ENCODE data around the gene ANKRD11. TPM values are rescaled to one million over a fixed set of nuclear protein-coding genes. Genes with fewer than 3 reads are reported as not detected.
A peak's percentile ranks its signal among the peaks of the same experiment; 100 is the strongest.

ANKRD11 gene
- total and polyA plus RNA-seq, 2 donors (not counting 3 experiments of a cell fraction or from before 2014, with no cell fraction given) = 55.8 to 191 TPM

DNA sequence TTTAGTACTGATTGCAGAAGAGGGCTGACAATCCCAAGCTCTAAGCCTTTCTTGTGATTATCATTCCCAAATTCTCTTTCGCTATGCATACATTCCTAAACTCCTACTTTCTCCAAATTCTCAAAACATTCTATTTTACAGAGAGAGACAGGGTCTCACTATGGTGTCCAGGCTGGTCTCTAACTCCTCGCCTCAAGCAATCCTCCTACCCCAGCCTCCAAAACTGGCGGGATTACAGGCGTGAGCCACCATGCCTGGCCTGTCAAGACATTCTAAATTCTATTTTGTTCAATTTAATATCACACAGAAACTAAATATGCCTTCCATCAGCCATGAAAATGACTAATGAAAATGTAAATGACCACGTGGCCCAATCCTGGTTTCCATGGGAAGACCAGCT, 39.8 kb downstream of the ANKRD11 start:
- TF ChIP-seq FOS (IDR thresholded peaks at IDR 0.05; ENCODE audit: borderline replicate concordance, insufficient read depth, low read length) (no peak), POLR2A (IDR thresholded peaks at IDR 0.05; ENCODE audit: low read depth, low read length) (no peak), JUN (IDR thresholded peaks at IDR 0.05; ENCODE audit: borderline replicate concordance, insufficient read depth, insufficient read length, low read depth) (no peak), MYC (IDR thresholded peaks at IDR 0.05; ENCODE audit: low read depth, low read length) (no peak), POLR2AphosphoS5 (IDR thresholded peaks at IDR 0.05; ENCODE audit: insufficient read depth, low read depth, low read length) (no peak), EZH2 (IDR thresholded peaks at IDR 0.05; ENCODE audit: borderline replicate concordance, low read depth, low read length, severe bottlenecking) (no peak), GATA2 (IDR thresholded peaks at IDR 0.05; ENCODE audit: insufficient read depth, insufficient read length, low read depth, low read length) (no peak)
- TF ChIP-seq, protein P1, sequence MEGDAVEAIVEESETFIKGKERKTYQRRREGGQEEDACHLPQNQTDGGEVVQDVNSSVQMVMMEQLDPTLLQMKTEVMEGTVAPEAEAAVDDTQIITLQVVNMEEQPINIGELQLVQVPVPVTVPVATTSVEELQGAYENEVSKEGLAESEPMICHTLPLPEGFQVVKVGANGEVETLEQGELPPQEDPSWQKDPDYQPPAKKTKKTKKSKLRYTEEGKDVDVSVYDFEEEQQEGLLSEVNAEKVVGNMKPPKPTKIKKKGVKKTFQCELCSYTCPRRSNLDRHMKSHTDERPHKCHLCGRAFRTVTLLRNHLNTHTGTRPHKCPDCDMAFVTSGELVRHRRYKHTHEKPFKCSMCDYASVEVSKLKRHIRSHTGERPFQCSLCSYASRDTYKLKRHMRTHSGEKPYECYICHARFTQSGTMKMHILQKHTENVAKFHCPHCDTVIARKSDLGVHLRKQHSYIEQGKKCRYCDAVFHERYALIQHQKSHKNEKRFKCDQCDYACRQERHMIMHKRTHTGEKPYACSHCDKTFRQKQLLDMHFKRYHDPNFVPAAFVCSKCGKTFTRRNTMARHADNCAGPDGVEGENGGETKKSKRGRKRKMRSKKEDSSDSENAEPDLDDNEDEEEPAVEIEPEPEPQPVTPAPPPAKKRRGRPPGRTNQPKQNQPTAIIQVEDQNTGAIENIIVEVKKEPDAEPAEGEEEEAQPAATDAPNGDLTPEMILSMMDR (IDR thresholded peaks at IDR 0.05; ENCODE audit: extremely low read depth in 1 of 2, insufficient read depth in 1 of 2, low read depth in 1 of 2, low read length in 2 of 2) = no peak
- TF ChIP-seq, protein P2, sequence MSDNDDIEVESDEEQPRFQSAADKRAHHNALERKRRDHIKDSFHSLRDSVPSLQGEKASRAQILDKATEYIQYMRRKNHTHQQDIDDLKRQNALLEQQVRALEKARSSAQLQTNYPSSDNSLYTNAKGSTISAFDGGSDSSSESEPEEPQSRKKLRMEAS (IDR thresholded peaks at IDR 0.05; ENCODE audit: insufficient read depth, insufficient read length) = no peak
- intact Hi-C loops (cut with micrococcal nuclease) (loop anchor here (5.0 kb wide), 1 partner anchor 37 kb away; no protein-coding TSS in a partner anchor), dilution Hi-C loops (cut with MboI; ENCODE audit: extremely low pct_ligation_motif_present, low sequenced_read_pairs) (no loop called here)
- H3K36me3 ChIP-seq (ENCODE audit: control insufficient read depth in 2 of 2, extremely low read depth in 1 of 2, insufficient read depth in 2 of 2, low read length in 2 of 2) = no peaks in the 10 kb centered on the region
- H3K27ac ChIP-seq (ENCODE audit: insufficient read depth, low read depth, low read length) = peak overlapping the region; percentile 52
- peak overlapping the region; percentile 6 for H3K9ac ChIP-seq (replicated peaks; ENCODE audit: extremely low read depth, insufficient read depth, low read length)
- H3K79me2 ChIP-seq (ENCODE audit: control insufficient read depth, insufficient read depth, low read length) = peaks cover 96% of the 10 kb centered on the region
- H3K9me3 ChIP-seq (replicated peaks; ENCODE audit: control insufficient read depth, insufficient read depth, low read length) = no peaks in the 10 kb centered on the region
- DNase-seq (ENCODE audit: low read depth, low spot score) (no peak), FAIRE-seq (no peak)
- no TSS peak for BruUV-seq (replicated peaks)
- no peaks in the 10 kb centered on the region for H3K9me1 ChIP-seq (replicated peaks; ENCODE audit: control insufficient read depth, extremely low read depth, insufficient read depth, low read length)
- no peak overlapping the region for H2AFZ ChIP-seq (ENCODE audit: low read depth, low read length)
- H3K4me2 ChIP-seq (ENCODE audit: insufficient read depth, low read length) = peak overlapping the region; percentile 12
- peaks cover 41% of the 10 kb centered on the region for H3K4me1 ChIP-seq (ENCODE audit: control insufficient read depth, extremely low read depth, insufficient read depth, low read length)
- ChIA-PET POLR2A (no interaction called here), CTCF (interaction anchor here (0.7 to 1.8 kb wide), 4 partner anchors 9 to 116 kb away, joined by 3 to 8 read pairs (median 4); no protein-coding TSS in a partner anchor)
- H3K4me3 ChIP-seq (replicated peaks in 1 of 3; ENCODE audit: insufficient read depth in 1 of 3, low read depth in 1 of 3, low read length in 3 of 3) = no peak overlapping the region
- H3K27me3 ChIP-seq (ENCODE audit: control insufficient read depth in 2 of 2, insufficient read depth in 2 of 2, low read length in 2 of 2) = no peaks in the 10 kb centered on the region
- no peaks in the 10 kb centered on the region for H4K20me1 ChIP-seq (replicated peaks; ENCODE audit: control insufficient read depth, extremely low read depth, insufficient read depth, low read length)
